T-helper 2 cell treated with Interferon-gamma antibody and Interleukin-4, amounts not matched to agents 5 μg/mL and 100 μg/mL, for 36 hours (primary cell): ENCODE measurements around the gene PRKACB.

ENCODE experiments used
- DNase-seq: peaks from one replicate; pipeline ENCODE4 v3.0.0; 2021; ENCODE audit warnings: low spot score
- H3K27ac Mint-ChIP-seq: one replicate; pipeline ENCODE4 v1.8.0; 2021; ENCODE audit warnings: mild to moderate bottlenecking, mixed read lengths
- H3K27me3 Mint-ChIP-seq: one replicate; pipeline ENCODE4 v1.8.0; 2021; ENCODE audit warnings: low read depth, mixed read lengths
- H3K36me3 Mint-ChIP-seq: one replicate; pipeline ENCODE4 v1.8.0; 2021; ENCODE audit warnings: low read depth, mixed read lengths
- H3K4me1 Mint-ChIP-seq: one replicate; pipeline ENCODE4 v1.8.0; 2021; ENCODE audit warnings: low read depth, mixed read lengths
- H3K4me3 Mint-ChIP-seq: one replicate; pipeline ENCODE4 v1.8.0; 2022; ENCODE audit warnings: mild to moderate bottlenecking, moderate library complexity, mixed read lengths
- H3K9me3 Mint-ChIP-seq: one replicate; pipeline ENCODE4 v1.8.0; 2021; ENCODE audit warnings: mixed read lengths

Gene PRKACB

GRCh38 chr1:84165601-84166000, 21.5 kb downstream of the PRKACB start:
- Mint-ChIP-seq H3K27me3 (no peaks in the 10 kb centered on the region), H3K4me1 (peaks cover 53% of the 10 kb centered on the region), H3K27ac (no peak overlapping the region)

GRCh38 chr1:84166797-84167196, 22.7 kb downstream of the PRKACB start:
- Mint-ChIP-seq H3K4me1 (peaks cover 47% of the 10 kb centered on the region), H3K4me3 (peak overlapping the region; percentile 39)

More at GRCh38 chr1:84165601-84166000, 21.5 kb downstream of the PRKACB start:
- DNase-seq: no peak
- no peaks in the 10 kb centered on the region for H3K9me3 Mint-ChIP-seq
- peak overlapping the region; percentile 57 for H3K4me3 Mint-ChIP-seq
- peaks cover 25% of the 10 kb centered on the region for H3K36me3 Mint-ChIP-seq

GRCh38 chr1:84168783-84169182, 24.7 kb downstream of the PRKACB start:
- Mint-ChIP-seq H3K9me3 (no peaks in the 10 kb centered on the region), H3K36me3 (peaks cover 15% of the 10 kb centered on the region), H3K4me3 (no peak overlapping the region), H3K27me3 (no peaks in the 10 kb centered on the region), H3K27ac (no peak overlapping the region), H3K4me1 (peaks cover 35% of the 10 kb centered on the region)
- no peak for DNase-seq

More at GRCh38 chr1:84166797-84167196, 22.7 kb downstream of the PRKACB start:
- H3K36me3 Mint-ChIP-seq: peaks cover 20% of the 10 kb centered on the region
- no peaks in the 10 kb centered on the region for H3K9me3 Mint-ChIP-seq
- no peak for DNase-seq
- peak overlapping the region; percentile 3 for H3K27ac Mint-ChIP-seq
- H3K27me3 Mint-ChIP-seq: no peaks in the 10 kb centered on the region

GRCh38 chr1:84170171-84170570, 26.1 kb downstream of the PRKACB start:
- no peaks in the 10 kb centered on the region for H3K9me3 Mint-ChIP-seq

GRCh38 chr1:84171481-84171880, 27.4 kb downstream of the PRKACB start:
- peaks cover 27% of the 10 kb centered on the region for H3K4me1 Mint-ChIP-seq
- H3K27me3 Mint-ChIP-seq: no peaks in the 10 kb centered on the region
- peaks cover 15% of the 10 kb centered on the region for H3K36me3 Mint-ChIP-seq
- no peak overlapping the region for H3K27ac Mint-ChIP-seq
- DNase-seq: no peak
- H3K9me3 Mint-ChIP-seq: no peaks in the 10 kb centered on the region
- H3K4me3 Mint-ChIP-seq: no peak overlapping the region

More at GRCh38 chr1:84170171-84170570, 26.1 kb downstream of the PRKACB start:
- no peak overlapping the region for H3K27ac Mint-ChIP-seq
- no peak overlapping the region for H3K4me3 Mint-ChIP-seq
- H3K27me3 Mint-ChIP-seq: no peaks in the 10 kb centered on the region
- H3K36me3 Mint-ChIP-seq: peaks cover 15% of the 10 kb centered on the region
- peaks cover 32% of the 10 kb centered on the region for H3K4me1 Mint-ChIP-seq
- DNase-seq: no peak

- Mint-ChIP-seq H3K27me3 (no peaks in the 10 kb centered on the region), H3K4me1 (peaks cover 9% of the 10 kb centered on the region), H3K4me3 (no peak overlapping the region), H3K27ac (no peak overlapping the region), H3K9me3 (no peaks in the 10 kb centered on the region), H3K36me3 (peaks cover 3% of the 10 kb centered on the region)
- no peak for DNase-seq
These were observed 30.0 kb downstream of the PRKACB start for GRCh38 chr1:84174051-84174556.

- Mint-ChIP-seq H3K4me1 (no peaks in the 10 kb centered on the region), H3K9me3 (no peaks in the 10 kb centered on the region), H3K27ac (no peak overlapping the region), H3K4me3 (no peak overlapping the region), H3K36me3 (peaks cover 28% of the 10 kb centered on the region), H3K27me3 (no peaks in the 10 kb centered on the region)
- no peak for DNase-seq
These were observed 37.4 kb downstream of the PRKACB start for GRCh38 chr1:84181350-84182005.

GRCh38 chr1:84190455-84190854, 46.4 kb downstream of the PRKACB start:
- Mint-ChIP-seq H3K27ac (no peak overlapping the region), H3K36me3 (peaks cover 70% of the 10 kb centered on the region), H3K4me3 (no peak overlapping the region), H3K9me3 (peaks cover 44% of the 10 kb centered on the region), H3K27me3 (no peaks in the 10 kb centered on the region), H3K4me1 (no peaks in the 10 kb centered on the region)
- DNase-seq: no peak

GRCh38 chr1:84192681-84193080, 48.6 kb downstream of the PRKACB start:
- H3K27ac Mint-ChIP-seq: no peak overlapping the region

GRCh38 chr1:84198832-84199231, 54.8 kb downstream of the PRKACB start:
- no peaks in the 10 kb centered on the region for H3K27me3 Mint-ChIP-seq
- H3K4me1 Mint-ChIP-seq: no peaks in the 10 kb centered on the region
- DNase-seq: no peak
- peaks cover 53% of the 10 kb centered on the region for H3K36me3 Mint-ChIP-seq
- H3K9me3 Mint-ChIP-seq: peaks cover 8% of the 10 kb centered on the region
- no peak overlapping the region for H3K27ac Mint-ChIP-seq
- H3K4me3 Mint-ChIP-seq: no peak overlapping the region

More at GRCh38 chr1:84192681-84193080, 48.6 kb downstream of the PRKACB start:
- Mint-ChIP-seq H3K4me3 (no peak overlapping the region), H3K27me3 (no peaks in the 10 kb centered on the region), H3K4me1 (no peaks in the 10 kb centered on the region), H3K9me3 (peaks cover 44% of the 10 kb centered on the region), H3K36me3 (peaks cover 65% of the 10 kb centered on the region)
- no peak for DNase-seq

GRCh38 chr1:84199257-84199656, 55.2 kb downstream of the PRKACB start:
- H3K9me3 Mint-ChIP-seq: peaks cover 4% of the 10 kb centered on the region
- no peak for DNase-seq
- no peak overlapping the region for H3K27ac Mint-ChIP-seq
- H3K36me3 Mint-ChIP-seq: peaks cover 53% of the 10 kb centered on the region
- H3K4me1 Mint-ChIP-seq: no peaks in the 10 kb centered on the region
- no peak overlapping the region for H3K4me3 Mint-ChIP-seq
- no peaks in the 10 kb centered on the region for H3K27me3 Mint-ChIP-seq

GRCh38 chr1:84202126-84202525, 58.1 kb downstream of the PRKACB start:
- H3K27ac Mint-ChIP-seq: no peak overlapping the region
- peaks cover 51% of the 10 kb centered on the region for H3K36me3 Mint-ChIP-seq
- H3K27me3 Mint-ChIP-seq: no peaks in the 10 kb centered on the region
- H3K4me1 Mint-ChIP-seq: no peaks in the 10 kb centered on the region
- no peak overlapping the region for H3K4me3 Mint-ChIP-seq
- DNase-seq: no peak
- H3K9me3 Mint-ChIP-seq: peaks cover 4% of the 10 kb centered on the region

- Mint-ChIP-seq H3K27ac (no peak overlapping the region), H3K36me3 (peaks cover 39% of the 10 kb centered on the region)
- no peak for DNase-seq
These were observed 62.3 kb downstream of the PRKACB start for GRCh38 chr1:84206375-84206774.

GRCh38 chr1:84208935-84209334, 64.9 kb downstream of the PRKACB start:
- Mint-ChIP-seq H3K9me3 (no peaks in the 10 kb centered on the region), H3K4me3 (no peak overlapping the region), H3K4me1 (no peaks in the 10 kb centered on the region), H3K27ac (no peak overlapping the region), H3K36me3 (peaks cover 35% of the 10 kb centered on the region), H3K27me3 (no peaks in the 10 kb centered on the region)
- no peak for DNase-seq

More at GRCh38 chr1:84206375-84206774, 62.3 kb downstream of the PRKACB start:
- no peaks in the 10 kb centered on the region for H3K27me3 Mint-ChIP-seq
- no peaks in the 10 kb centered on the region for H3K4me1 Mint-ChIP-seq
- no peak overlapping the region for H3K4me3 Mint-ChIP-seq
- H3K9me3 Mint-ChIP-seq: no peaks in the 10 kb centered on the region
